Measurements from ENCODE around the gene OSTF1.

OSTF1 gene, protein sequence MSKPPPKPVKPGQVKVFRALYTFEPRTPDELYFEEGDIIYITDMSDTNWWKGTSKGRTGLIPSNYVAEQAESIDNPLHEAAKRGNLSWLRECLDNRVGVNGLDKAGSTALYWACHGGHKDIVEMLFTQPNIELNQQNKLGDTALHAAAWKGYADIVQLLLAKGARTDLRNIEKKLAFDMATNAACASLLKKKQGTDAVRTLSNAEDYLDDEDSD

DNA sequence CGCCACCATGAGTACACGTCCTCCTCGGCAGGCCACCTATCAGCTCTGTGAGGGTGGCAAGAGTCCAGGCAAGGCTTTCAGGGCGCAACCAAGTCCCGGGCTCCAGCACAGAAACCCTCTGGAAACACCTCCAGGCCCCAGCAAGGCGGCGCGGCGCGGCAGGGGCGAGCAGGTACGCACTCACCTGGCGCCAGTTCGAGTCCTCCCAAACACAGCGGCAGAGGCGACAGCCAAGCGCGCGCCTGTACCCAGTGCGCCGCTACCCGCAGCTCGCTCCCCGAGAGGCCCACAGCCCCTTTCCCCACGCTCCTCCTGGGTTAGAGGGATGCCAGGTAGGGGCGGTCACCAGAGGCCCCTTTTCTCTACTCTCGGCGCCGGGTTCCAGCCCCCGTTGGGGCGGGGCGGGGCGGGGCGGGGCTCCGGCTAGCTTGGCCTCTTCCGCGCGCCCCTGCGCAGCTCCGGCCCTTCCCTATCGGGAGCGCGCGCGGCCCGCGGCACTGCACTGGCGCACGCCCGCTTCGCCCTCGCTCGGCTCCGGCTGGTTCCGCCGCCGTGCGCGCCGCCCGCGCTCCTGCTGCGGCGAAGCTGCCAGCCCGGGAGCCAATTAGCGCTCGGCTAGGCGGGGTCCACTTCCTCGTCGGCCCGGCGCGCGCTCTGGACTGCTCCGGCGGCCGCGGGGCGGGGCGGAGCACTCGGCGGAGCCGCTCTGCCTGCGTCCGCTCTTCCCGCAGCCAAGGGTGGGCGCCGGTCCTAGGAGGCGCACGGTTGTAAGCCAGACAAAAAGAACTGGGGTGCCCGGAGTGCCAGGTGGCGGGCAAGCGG is at the start of gene OSTF1, which contains the start of gene NMRK1:
OSTF1 (plus strand) TSS at position 691 of the 822 bp plus-strand sequence. CDS start 179 bp downstream, outside the sequence.
NMRK1 (minus strand) TSS at position 332 of the 822 bp plus-strand sequence. CDS start 5,040 bp downstream, outside the sequence.
- peak; percentile 91 to 94 for DNase-seq

DNA sequence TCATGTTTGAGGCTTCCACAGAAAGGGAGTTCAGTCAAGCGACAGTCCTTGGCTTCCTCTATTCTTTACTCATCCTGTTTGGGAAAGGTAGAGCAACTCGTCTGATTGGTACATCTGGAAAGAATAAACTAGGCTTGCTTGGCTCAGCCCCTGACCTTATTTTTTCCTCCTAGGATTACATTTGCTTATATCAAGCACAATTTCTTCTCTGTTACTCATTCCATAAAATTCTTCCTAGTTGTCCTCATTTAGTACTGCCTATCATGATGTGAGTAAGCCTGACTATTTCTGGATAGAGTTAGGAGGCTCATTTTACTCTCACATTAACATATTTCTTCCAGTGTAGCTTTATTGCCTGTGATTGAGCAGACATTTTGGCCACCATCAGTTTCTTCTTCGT is 49.3 kb upstream of the OSTF1 start:
- no peak for DNase-seq

DNA sequence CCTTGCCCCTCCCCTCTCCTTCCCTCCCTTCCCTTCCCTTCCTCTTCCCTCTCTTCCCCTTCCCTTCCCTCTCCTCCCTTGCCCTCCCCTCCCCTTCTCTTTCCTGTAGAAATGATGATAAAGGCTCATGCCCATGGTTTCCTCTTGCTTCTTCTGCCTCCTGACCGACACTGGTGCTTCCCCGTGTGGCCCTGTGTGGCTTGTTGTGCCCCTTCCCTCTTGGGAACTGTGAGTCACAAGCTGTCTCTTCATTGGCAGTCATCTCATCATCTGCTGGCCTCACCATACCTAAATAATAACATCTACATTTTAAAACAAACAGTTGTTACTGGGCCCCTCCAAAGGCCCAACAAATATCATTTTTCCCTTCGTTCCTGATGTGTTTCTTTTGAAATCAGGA is 48.5 kb upstream of the OSTF1 start:
- DNase-seq: no peak

DNA sequence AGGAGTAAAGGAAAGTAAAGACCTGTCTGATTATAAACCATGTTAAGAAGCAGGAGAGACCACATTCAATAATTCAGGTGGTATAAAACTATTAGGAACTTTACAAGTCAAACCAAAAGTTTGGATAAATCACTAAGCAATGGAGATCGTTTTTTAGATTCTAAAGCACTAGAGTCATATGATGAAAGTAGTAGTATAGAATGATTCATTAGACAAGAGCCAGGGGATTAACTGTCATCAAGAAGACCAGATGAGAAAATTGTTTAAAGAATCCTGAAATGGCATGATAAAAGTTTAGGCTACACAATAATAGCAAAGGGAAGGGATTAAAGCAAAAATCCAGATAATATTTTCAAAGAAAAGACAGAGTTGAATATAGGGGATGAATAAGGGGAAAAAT is 47.3 kb upstream of the OSTF1 start:
- no peak for DNase-seq

DNA sequence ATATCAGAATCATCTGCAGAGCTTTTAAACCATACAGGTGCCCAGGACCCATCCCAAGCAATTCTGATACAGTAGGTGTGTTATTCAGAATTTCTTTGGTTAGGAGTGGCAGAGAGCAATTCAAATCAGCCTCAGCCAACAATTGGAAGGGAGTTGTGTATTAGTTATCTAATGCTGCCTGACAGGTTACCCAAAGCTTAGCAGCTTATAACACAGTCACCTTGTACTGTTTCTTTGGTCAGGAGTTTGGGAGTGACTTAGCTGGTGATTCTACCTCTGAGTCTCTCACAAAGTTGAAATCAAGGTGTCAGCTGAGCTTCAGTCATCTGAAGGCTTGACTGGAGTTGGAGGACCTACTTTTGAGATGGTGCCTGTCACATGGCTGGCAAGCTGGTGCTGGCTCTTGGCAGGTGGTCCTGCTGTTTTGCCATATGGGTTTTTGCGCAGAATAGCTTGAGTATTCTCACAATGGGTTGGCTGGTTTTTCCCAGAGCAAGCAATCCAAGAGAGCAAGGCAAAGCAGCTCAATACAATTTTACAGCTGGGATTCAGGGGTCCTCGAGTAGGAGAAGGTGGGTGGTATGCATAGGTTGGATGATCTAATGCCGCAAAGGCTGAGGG is 41.5 kb upstream of the OSTF1 start:
- DNase-seq: no peak

DNA sequence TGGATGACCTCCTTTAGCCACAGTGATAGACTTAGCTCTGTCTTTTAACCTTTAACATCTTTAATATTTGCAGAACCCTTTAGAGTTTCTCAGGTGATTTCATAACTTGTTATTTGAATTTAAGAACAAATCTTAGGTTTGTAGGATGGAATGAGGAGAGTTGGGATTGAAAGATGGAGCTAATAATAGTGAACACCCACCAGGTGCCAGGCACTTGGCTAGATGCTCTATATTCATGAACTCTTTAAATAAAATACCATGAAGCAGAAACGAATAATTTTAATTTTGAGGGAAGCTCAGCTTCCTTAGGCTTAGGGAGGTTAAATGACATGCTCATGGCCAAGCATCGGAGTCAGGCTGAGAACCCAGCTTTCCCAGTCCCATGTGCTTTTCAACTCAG is 40.8 kb upstream of the OSTF1 start:
- no peak for DNase-seq

DNA sequence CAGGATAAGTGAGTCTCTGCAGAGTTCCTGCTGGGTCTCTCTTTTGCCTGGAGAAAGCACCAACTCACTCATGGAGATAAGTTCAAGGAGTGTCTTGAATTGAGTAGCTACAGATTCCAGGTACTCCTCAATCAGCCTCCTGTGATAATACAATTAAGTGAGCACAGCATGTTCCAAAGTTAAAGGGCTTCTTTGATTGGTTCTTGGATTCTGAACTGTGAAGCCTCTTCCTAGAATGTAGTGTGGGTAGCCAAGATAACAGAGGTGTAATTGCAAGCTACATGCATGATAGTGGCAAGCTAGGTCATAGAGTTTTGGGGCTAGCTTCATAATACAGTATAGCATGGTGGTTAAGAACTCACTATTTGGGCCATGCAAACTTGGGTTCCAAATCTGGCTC is 37.0 kb upstream of the OSTF1 start:
- DNase-seq: no peak

DNA sequence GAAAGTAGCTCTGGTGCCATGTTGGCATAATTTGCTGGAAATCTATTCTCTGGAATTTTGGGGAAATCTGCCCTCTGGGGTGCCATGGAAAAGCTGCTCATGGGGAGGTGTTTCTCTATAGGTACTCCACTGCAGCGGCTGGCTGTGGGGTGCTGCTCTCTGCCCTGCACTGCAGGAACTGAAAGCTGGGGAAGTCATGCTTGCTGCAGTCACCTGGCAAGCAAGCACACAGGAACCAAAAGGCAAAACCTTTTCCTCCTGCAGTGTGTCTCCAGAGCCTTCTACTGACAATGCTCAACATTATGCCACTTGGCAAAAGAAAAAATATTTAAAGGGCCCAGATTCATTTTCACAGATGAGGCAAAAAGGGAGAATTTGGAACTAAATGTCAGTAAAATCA is 34.4 kb upstream of the OSTF1 start:
- no peak for DNase-seq

DNA sequence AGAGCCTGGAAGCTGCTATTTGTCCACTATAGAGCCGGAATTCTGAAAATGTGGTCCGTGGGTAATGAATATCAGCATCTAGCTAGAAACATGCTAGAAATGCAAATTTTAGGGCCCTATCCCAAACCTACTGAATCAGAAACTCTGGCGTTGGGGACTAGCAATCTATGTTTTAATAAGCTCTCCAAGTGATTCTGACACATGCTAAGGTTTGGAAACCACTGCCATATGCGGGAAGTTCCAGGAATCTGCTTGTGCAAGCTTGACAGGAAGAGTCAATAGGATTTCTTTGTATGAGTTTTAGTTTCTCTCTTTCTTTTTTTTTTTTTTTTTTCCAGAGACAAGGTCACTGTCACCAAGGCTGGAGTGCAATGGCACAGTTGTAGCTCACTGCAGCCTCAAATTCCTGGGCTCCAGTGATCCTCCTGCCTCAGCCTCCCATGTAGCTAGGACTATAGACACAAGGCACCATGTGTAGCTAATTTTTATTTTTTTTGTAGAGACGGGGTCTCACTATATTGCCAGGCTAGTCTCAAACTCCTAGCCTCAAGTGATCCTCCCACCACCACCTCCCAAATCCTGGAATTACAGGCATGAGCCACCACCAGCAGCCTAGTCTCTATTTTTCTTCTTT is 33.8 kb upstream of the OSTF1 start:
- no peak for DNase-seq

DNA sequence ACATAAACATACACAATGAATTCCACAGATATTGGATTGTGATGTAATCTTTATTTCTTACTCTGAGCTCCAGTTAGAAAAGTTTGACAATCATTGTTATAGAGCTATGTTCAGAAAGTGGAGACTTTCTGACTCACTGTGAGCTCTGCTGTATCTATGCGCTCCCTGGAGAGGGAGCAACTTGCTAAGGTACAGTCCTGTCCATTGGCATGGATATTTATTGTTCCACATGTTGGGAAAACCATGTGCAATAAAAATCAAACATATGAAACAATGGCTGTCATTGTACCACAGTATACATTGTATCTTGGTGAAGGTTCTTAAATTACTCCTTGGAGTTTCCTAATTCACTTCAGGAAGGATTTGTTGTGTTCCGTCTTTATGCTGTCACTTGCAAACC is 27.1 kb upstream of the OSTF1 start:
- DNase-seq: no peak

DNA sequence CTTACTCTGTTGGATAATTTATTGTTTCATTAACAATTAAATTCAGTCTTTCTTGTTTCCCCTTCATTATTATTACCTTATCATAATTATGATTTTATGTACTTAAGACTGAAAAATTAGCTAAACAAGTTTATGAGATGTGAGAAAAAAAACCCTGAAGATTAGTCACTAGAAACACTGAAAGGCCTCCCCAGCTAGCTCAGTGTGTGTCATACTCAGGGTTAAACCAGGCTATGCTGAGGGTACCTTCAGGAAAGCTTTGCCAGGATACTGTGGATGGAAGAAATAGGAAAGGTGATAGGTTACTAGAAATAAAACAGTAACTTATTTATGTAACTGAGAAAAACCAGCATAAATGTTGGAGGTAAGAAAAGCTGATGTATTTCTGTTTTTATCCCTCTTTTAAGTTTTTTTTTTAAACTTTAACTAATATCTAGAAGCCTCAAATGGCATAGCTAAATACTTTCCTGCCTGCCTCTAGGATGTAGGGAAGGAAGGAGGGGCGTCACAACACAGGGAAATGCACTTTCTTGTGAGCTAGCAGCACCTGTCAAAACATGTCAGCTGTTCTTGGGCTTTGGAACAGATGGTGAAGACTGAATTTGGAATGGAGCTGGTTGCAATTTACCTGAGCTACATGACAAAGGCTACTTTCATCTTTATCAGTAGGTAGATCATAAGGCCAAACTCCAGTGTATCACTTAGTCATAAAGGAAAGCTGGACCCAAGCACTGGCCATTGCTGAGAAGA is 24.6 kb upstream of the OSTF1 start:
- DNase-seq: no peak

DNA sequence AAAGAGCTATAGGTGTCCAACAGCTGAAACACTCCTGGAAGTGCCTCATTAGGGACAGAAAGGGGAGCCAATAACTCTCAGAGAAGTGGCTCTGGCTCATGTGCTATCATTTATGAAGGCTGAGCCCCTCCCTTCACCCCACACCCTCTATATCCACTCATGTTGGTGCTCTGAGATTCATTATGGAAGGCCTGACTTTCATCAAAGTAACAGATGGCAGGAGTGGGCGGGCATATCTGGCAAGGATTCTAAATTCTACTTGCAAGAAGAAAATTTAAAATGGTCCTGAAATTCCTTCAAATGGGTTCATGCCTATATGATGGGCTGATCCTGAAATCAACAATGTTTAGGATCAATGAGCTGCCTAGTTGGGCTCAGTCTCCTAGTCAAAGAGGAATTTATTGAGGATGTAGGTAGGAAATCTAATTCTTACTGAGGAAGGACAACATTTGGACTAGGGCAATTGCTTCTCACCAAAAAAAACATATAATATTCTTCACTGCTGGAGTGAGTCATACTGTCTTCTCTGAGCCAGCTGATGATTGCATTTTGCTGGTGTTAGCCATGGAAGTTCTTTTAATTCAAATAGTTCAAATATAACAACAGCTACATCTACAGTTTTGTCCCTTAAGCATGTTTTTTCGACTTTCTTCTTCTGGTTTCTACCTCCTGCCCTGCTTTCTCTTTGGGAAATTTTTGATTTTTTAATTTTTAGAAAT is 23.8 kb upstream of the OSTF1 start:
- DNase-seq: no peak

DNA sequence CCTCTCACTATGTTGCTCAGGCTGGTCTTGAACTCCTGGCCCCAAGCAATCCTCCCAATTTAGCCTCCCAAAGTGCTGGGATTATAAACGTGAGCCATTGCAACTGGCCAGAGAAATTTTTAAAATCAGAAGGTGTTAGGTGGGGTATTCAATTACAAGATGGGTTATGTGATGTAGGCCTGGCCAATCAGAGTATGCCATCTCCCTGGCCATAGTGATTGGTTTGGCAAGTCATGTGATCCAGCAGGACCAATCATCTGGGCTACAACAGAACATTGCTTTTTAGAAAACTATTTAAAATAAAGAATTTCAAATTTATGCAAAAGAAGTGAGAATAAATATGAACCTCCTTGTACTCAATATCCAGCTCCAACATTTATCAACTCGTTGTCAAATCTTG is 22.8 kb upstream of the OSTF1 start:
- DNase-seq: no peak

DNA sequence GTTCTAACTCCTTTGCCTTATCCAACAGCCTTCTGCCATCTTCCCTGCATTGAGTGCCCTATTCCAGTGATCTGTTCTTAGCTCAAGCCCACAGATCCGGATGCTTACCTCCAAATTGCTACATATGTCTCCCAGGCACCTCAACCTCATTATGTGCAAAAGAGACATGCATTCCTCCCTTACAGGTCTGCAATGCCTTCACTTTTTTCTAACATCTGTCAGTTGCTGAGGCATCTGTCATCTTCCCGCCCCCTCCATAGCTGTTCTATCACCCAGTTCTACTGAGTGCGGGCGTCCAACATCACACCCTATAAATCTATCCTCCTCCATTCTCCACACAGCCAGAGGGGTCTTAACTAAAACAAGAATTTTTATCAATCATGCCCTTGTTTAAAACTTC is 20.4 kb upstream of the OSTF1 start:
- DNase-seq: no peak

DNA sequence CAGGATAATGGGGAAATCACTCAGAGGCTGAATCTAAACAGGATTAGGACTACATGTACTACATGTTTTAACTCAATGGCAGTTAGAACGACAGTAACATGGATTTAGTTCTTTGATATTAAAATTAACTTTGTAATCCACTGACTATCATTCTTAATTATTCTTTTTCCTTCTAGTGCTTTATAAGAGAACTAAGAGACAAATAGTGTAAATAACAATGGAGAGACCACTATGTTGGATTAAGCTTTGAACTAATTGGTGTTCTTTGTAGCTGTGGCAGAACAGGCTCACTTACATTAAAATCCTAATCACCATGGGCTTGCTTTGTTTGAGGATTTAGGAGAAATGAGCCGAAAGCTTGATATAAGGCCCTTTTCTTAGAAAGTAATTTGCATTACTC is 19.1 kb upstream of the OSTF1 start:
- DNase-seq: no peak

DNA sequence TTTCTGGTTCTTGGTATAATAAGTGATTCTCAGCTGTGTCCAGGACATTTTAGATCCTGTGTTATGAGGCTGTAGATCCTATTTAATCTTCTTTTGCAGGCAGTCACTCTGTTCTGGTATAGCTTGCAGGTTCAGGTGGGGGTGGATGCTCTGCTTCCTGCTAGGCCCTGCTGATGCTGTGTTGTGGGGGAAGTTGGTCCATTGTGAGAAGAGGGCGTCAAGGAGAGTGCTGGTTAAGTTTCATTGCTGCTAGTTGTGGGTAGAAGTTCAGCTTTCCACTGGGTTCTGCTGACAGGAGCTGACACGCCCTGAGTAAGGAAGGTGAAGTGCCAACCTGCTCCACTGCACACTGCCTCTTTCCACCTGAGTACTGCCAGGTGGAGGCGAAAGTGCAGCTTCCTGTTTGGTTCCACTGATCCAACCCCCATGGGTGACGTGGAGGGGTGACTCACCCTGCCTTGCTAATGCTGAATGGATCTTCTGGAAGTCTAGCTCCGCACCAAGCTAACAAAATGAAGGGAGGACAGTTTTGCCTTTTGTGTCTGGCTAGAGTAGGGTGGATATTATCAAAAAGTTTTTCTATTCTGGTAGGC is 16.7 kb upstream of the OSTF1 start:
- no peak for DNase-seq

DNA sequence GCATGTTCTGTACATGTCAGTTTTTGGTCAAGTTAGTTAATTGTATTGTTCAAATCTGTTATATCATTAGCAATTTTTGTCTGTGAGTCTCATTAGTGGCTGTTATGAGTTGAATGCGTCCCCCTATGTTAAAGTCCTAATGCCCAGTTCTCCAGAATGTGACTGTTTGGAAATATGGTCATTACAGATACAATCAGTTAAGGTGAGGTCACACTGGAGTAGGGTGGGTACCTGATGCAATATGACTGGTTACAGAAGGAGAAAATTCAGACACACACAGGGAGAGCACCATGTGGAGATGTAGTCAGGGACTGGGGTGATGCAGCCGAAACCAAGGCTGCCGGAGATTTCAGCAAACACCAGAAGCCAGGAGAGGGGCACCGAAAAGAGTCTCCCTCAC is 15.4 kb upstream of the OSTF1 start:
- DNase-seq: no peak

DNA sequence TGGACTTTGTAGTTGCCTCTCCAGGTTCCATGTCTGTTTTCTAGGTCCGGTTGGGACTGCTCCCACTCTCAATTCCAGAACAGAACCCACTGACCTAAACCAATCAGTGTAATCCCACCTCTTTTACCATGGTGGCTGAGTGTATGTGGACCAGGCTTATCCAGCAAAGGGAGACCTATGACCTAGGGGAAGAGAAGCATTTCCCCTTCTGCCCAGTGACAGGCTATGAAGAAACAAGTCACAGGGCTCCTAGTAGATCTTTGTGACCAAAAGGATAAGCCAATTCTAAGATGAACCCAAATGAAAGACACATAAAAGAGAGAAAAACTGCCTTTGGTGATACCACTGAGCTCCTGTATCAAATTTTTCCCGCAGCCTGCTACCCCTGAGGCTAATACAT is 6.7 kb upstream of the OSTF1 start:
- no peak for DNase-seq

DNA sequence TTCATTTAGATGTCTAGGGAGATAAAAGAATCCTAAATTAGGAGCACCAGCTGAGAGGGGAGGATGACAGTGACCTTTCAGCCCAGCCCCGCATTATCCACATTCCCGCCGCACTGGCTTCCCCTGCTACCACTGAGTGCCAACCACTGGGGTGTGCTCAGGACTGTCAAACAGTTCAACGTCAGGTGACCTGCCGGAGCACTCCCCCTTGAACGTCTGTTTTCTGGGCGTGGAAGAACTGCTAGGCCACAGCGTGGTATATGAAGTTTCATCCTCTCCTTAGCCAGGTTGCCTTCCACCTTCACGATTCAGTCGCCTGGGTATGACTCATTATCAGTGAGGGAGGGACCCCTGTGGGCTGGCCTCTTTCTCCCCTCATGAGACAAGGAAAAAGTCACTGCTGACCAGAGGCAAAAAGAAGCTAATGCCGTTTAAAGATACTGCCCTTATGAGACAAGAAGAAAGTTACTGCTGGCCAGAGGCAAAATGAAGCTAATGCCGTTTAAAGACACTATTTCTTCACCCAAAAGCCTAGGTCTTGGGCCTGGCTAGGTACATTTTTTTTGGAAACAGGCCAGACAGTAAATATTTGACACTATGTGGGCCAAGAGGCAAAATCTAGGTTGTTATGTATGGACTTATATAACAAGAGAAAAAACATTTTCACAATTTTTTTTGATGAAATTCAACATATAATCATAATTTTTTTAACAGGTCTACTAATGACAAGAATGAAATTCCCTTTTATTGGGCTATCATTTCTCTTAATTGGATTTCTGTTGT is 4.9 kb upstream of the OSTF1 start:
- DNase-seq: no peak

DNA sequence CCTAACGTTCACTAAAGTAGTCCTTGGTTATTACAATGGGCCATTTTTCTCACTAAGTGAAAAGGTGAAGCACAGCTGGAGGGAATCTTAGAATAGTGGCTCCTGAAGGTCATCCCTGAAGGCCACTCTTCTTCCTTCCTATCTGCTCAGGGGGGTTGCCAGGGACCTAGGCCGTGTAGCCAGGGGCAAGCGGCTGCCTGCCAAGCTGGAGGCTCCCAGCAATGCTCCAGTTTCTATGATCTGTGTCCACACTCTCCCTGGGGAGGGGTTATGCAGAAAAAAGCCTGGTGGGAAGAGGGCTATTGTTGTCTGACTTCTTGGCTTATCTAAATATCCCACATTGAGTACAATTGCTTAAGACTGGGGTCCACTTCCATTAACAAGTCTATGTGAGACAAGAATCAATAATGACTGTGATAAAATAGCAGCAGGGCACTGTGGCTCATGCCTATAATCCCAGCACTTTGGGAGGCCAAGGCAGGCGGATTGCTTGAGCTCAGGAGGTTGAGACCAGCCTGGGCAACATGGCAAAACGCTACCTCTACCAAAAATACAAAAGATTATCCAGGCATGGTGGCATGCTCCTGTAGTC is 4.1 kb upstream of the OSTF1 start:
- DNase-seq: no peak

DNA sequence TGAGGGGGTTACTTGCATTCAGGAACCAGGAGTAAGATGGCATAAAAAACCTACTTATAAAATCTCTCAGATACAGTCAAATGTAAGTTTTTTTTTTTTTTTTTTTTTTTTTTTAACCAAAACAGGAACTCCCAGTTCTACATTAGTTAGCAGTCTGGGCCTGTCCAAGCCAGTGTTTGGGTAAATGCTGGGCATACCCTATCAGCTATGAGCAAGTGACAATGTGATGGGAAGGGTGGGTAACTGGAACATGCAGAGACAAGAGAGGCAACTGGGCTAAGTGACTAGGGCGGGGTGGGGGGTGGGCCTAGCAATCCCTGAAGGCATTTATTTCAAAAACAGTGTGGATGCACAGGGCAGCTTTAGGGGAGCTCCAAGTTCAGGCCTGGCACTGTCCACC is 2.7 kb upstream of the OSTF1 start:
- DNase-seq: no peak

Measured in Kasumi-1 (cell line).